Activated CD4-positive, alpha-beta T cell treated with anti-CD3 and anti-CD28 coated beads, Interleukin-2, amount 10 ng/mL, durations not matched to agents 24 days and 14 days (primary cell): Measurements from ENCODE around the gene CYP2C19. TPM values are rescaled to one million over a fixed set of nuclear protein-coding genes. Genes with fewer than 3 reads are reported as not detected.

ENCODE experiments used
- total RNA-seq: library from RNA; stranded (reverse); gene quantifications from 2 replicates; pipeline ENCODE4 v1.2.3, GENCODE V29; 2022

Gene CYP2C19
- total RNA-seq, 1 donor from 2014 or later, result 0.33 TPM

Other genes with a start within 250 kb of the CYP2C19 start
- 247 and 274 TPM in 2 replicates for gene HELLS, start 216.9 kb upstream of the CYP2C19 start, total RNA-seq
- gene CYP2C18, start 79.0 kb upstream of the CYP2C19 start, total RNA-seq, result 1.2 TPM in 2 replicates
- gene CYP2C9, start 176.0 kb downstream of the CYP2C19 start, total RNA-seq, result not detected in 2 replicates